Sigmoid colon (tissue), 4 donors: ENCODE data around the gene SLBP.

Experiments used
- EP300 ChIP-seq, 4 donors: sonication (generic); formaldehyde crosslinking; IDR thresholded peaks; one replicate each; pipeline ENCODE4 v1.6.1; 2017; ENCODE audit warnings: antibody characterized with exemption in 4 of 4
- POLR2A ChIP-seq, 2 donors: fragments of 450-650 bp; IDR thresholded peaks; one replicate each; pipeline ENCODE4 v1.6.1; 2016; ENCODE audit warnings: antibody characterized with exemption in 2 of 2, mild to moderate bottlenecking in 2 of 2, moderate library complexity in 2 of 2
- POLR2AphosphoS5 ChIP-seq, 4 donors: sonication (generic); formaldehyde crosslinking; IDR thresholded peaks; one replicate each; pipeline ENCODE4 v1.6.1; 2017; ENCODE audit warnings: antibody characterized with exemption in 4 of 4
- TF ChIP-seq, protein P1 (sequence below), 4 experiments: fragments of 450-650 bp in 3 of 4; fragments of 200-600 bp in 1 of 4; IDR thresholded peaks; one replicate each; pipeline ENCODE4 v1.5.1; 2016 to 2019; ENCODE audit warnings: antibody characterized with exemption in 4 of 4, mild to moderate bottlenecking in 3 of 4, moderate library complexity in 2 of 4

GRCh38 chr4:1651609-1652008, 60.5 kb downstream of the SLBP start:
- TF ChIP-seq POLR2A (IDR thresholded peaks at IDR 0.05) (no peak), POLR2AphosphoS5 (IDR thresholded peaks at IDR 0.05) (no peak), EP300 (IDR thresholded peaks at IDR 0.05) (no peak)
- TF ChIP-seq, protein P1, sequence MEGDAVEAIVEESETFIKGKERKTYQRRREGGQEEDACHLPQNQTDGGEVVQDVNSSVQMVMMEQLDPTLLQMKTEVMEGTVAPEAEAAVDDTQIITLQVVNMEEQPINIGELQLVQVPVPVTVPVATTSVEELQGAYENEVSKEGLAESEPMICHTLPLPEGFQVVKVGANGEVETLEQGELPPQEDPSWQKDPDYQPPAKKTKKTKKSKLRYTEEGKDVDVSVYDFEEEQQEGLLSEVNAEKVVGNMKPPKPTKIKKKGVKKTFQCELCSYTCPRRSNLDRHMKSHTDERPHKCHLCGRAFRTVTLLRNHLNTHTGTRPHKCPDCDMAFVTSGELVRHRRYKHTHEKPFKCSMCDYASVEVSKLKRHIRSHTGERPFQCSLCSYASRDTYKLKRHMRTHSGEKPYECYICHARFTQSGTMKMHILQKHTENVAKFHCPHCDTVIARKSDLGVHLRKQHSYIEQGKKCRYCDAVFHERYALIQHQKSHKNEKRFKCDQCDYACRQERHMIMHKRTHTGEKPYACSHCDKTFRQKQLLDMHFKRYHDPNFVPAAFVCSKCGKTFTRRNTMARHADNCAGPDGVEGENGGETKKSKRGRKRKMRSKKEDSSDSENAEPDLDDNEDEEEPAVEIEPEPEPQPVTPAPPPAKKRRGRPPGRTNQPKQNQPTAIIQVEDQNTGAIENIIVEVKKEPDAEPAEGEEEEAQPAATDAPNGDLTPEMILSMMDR (IDR thresholded peaks at IDR 0.05): no peak
